LNCaP clone FGC (cell line): ENCODE data around the gene SH3TC2.
A peak's percentile ranks its signal among the peaks of the same experiment; 100 is the strongest.

Source experiments
- DNase-seq: peaks from one replicate; pipeline ENCODE4 v3.0.0-alpha.2; 2011; ENCODE audit warnings: low read depth
- H3K4me3 ChIP-seq: 2 replicates; pipeline ENCODE4 v1.5.1; 2011; ENCODE audit warnings: mild to moderate bottlenecking, low read depth, low read length, control low read depth
- CTCF ChIP-seq: IDR thresholded peaks from 2 replicates; pipeline ENCODE4 v1.5.1; 2012; ENCODE audit warnings: mild to moderate bottlenecking; ENCODE audit not compliant: control insufficient read depth, insufficient read depth; ENCODE audit errors: extremely low read depth

SH3TC2 gene

GRCh38 chr5:149006426-149006825 lies 56.4 kb downstream of the SH3TC2 start:
- no peak overlapping the region for H3K4me3 ChIP-seq
- DNase-seq: no peak
- TF ChIP-seq CTCF: no peak

GRCh38 chr5:149005077-149005892 lies 57.6 kb downstream of the SH3TC2 start:
- DNase-seq: no peak
- H3K4me3 ChIP-seq: no peak overlapping the region
- no peak for TF ChIP-seq CTCF

GRCh38 chr5:149004559-149004958 lies 58.3 kb downstream of the SH3TC2 start:
- DNase-seq: no peak
- no peak overlapping the region for H3K4me3 ChIP-seq
- no peak for TF ChIP-seq CTCF

GRCh38 chr5:149002761-149003689 lies 59.8 kb downstream of the SH3TC2 start:
- H3K4me3 ChIP-seq: no peak overlapping the region
- no peak for DNase-seq
- 0 out of 2 replicates have a peak, but pooled peaks have one; percentile 7 for TF ChIP-seq CTCF

GRCh38 chr5:149002053-149002452 lies 60.8 kb downstream of the SH3TC2 start:
- TF ChIP-seq CTCF: no peak
- H3K4me3 ChIP-seq: no peak overlapping the region
- no peak for DNase-seq

GRCh38 chr5:149001162-149001561 lies 61.7 kb downstream of the SH3TC2 start:
- DNase-seq: no peak
- TF ChIP-seq CTCF: no peak
- no peak overlapping the region for H3K4me3 ChIP-seq
